ENCODE results near the gene ASPSCR1. TPM values are rescaled to one million over a fixed set of nuclear protein-coding genes. Genes with fewer than 3 reads are reported as not detected.
A peak's percentile ranks its signal among the peaks of the same experiment; 100 is the strongest.

Gene ASPSCR1
- total and polyA plus RNA-seq, 2 of the 13 experiments (the other 11 are each of a cell fraction or from before 2014, with no cell fraction given): 274 to 314 TPM

GRCh38 chr17:81951785-81952684 is 25.4 kb upstream of the ASPSCR1 start (continued):
- TF ChIP-seq ZNF263 (CRISPR knock-in tag; IDR thresholded peaks at IDR 0.05): peak; percentile 1; the same call in 1 of the 2 replicates
- peak; percentile 69; the same call in 1 of the 2 replicates for TF ChIP-seq TGIF2 (CRISPR knock-in tag; IDR thresholded peaks at IDR 0.05)
- peak in 1 of 2 experiments; percentile 22; a peak in 1 of 4 replicates for TF ChIP-seq KLF16 (CRISPR knock-in tag; IDR thresholded peaks at IDR 0.05)
- no peak for TF ChIP-seq SMARCC2 (IDR thresholded peaks at IDR 0.05)
- no peak for TF ChIP-seq HOMEZ (CRISPR knock-in tag; IDR thresholded peaks at IDR 0.05; ENCODE audit: low read depth)
- TF ChIP-seq PATZ1 (CRISPR knock-in tag; IDR thresholded peaks at IDR 0.05): peak; percentile 35; the same call in 1 of the 2 replicates
- TF ChIP-seq DMAP1 (CRISPR knock-in tag; IDR thresholded peaks at IDR 0.05): no peak
- TF ChIP-seq ZNF350 (CRISPR knock-in tag; IDR thresholded peaks at IDR 0.05; ENCODE audit: borderline replicate concordance, low read depth): 0 out of 2 replicates have a peak, but pooled peaks have one; percentile 18
- 0 out of 2 replicates have a peak, but pooled peaks have one; percentile 20 for TF ChIP-seq NFKBIZ (CRISPR knock-in tag; IDR thresholded peaks at IDR 0.05)
- TF ChIP-seq MAF1 (CRISPR knock-in tag; IDR thresholded peaks at IDR 0.05; ENCODE audit: borderline replicate concordance): no peak
- TF ChIP-seq POLR2AphosphoS5 (IDR thresholded peaks at IDR 0.05; ENCODE audit: low read depth, low read length): peak; percentile 55; the same call in 1 of the 2 replicates
- peak; percentile 48; the same call in 1 of the 2 replicates for TF ChIP-seq POLR2AphosphoS2 (IDR thresholded peaks at IDR 0.05; ENCODE audit: low read depth, low read length)
- TF ChIP-seq FOSL2 (CRISPR knock-in tag; IDR thresholded peaks at IDR 0.05): 0 out of 2 replicates have a peak, but pooled peaks have one; percentile 7
